Smooth muscle cell (in vitro differentiated cells): ENCODE measurements around the gene MC5R. TPM values are rescaled to one million over a fixed set of nuclear protein-coding genes. Genes with fewer than 3 reads are reported as not detected.

Experiments used
- DNase-seq: peaks from one replicate; lab custom pipeline; 2025; ENCODE audit not compliant: unreplicated experiment; lab: John Stamatoyannopoulos, UW
- H2AFZ ChIP-seq: fragments of 200-600 bp; sonication (generic); 2 replicates; pipeline ENCODE4 v1.6.0; 2016; ENCODE audit warnings: antibody characterized with exemption, low read depth, mild to moderate bottlenecking
- H3F3A ChIP-seq: fragments of 200-600 bp; sonication (generic); 2 replicates; pipeline ENCODE4 v1.6.0; 2017; ENCODE audit warnings: antibody characterized with exemption, low read depth
- H3K27ac ChIP-seq: fragments of 200-600 bp; sonication (generic); 2 replicates; pipeline ENCODE4 v1.5.1; 2016; ENCODE audit warnings: low read depth, mild to moderate bottlenecking
- H3K27me3 ChIP-seq: fragments of 200-600 bp; sonication (generic); 2 replicates; pipeline ENCODE4 v1.6.1; 2016; ENCODE audit warnings: low read depth, mild to moderate bottlenecking
- H3K36me3 ChIP-seq: fragments of 200-600 bp; sonication (generic); 2 replicates; pipeline ENCODE4 v1.5.1; 2016; ENCODE audit warnings: low read depth
- H3K4me1 ChIP-seq: fragments of 200-600 bp; sonication (generic); 2 replicates; pipeline ENCODE4 v1.5.1; 2016; ENCODE audit warnings: low read depth
- H3K4me2 ChIP-seq: fragments of 200-600 bp; sonication (generic); 2 replicates; pipeline ENCODE4 v1.6.0; 2016; ENCODE audit warnings: mild to moderate bottlenecking
- H3K4me3 ChIP-seq: fragments of 200-600 bp; sonication (generic); 2 replicates; pipeline ENCODE4 v1.5.1; 2016; ENCODE audit warnings: mild to moderate bottlenecking
- H3K79me2 ChIP-seq: fragments of 200-600 bp; sonication (generic); 2 replicates; pipeline ENCODE4 v1.6.0; 2016; ENCODE audit warnings: low read depth, mild to moderate bottlenecking
- H3K9ac ChIP-seq: fragments of 200-600 bp; sonication (generic); 2 replicates; pipeline ENCODE4 v1.6.0; 2016; ENCODE audit warnings: low read depth
- H3K9me3 ChIP-seq: fragments of 200-600 bp; sonication (generic); replicated peaks from 2 replicates; pipeline ENCODE4 v1.5.1; 2016; ENCODE audit warnings: low read depth
- H4K20me1 ChIP-seq: fragments of 200-600 bp; sonication (generic); 2 replicates; pipeline ENCODE4 v1.6.0; 2016; ENCODE audit warnings: low read depth
- CTCF ChIP-seq: fragments of 200-600 bp; sonication (generic); IDR thresholded peaks from 2 replicates; pipeline ENCODE4 v1.5.1; 2017; ENCODE audit warnings: borderline replicate concordance, mild to moderate bottlenecking, antibody characterized with exemption; ENCODE audit not compliant: insufficient read depth, poor library complexity, severe bottlenecking
- WGBS: methylation state at CpG from one replicate; pipeline ENCODE4 v1.1.7; 2016; ENCODE audit warnings: low lambda C conversion rate; 5-methylcytosine and 5-hydroxymethylcytosine counted together
- polyA plus RNA-seq: library from polyadenylated mRNA; unstranded; fragments of >200 nt; fragmentation: Nextera tagmentation; extraction: Ambion mirVana; gene quantifications from 2 replicates; pipeline ENCODE4 v1.2.1, GENCODE V29; 2016
- total RNA-seq: library from RNA; depleted of rRNA; stranded (reverse); fragments of >200 nt; gene quantifications from 2 replicates; pipeline ENCODE4 v1.2.3, GENCODE V29; 2014

MC5R gene
- total RNA-seq (not detected in 2 replicates), polyA plus RNA-seq (not detected in 2 replicates)

GRCh38 chr18:13823707-13824395, at the start of gene MC5R:
Gene MC5R (plus strand): TSS chr18:13824149. CDS start chr18:13825766, 1,617 bp downstream.
- Histone ChIP-seq H3K9ac (no peak within 1 kb of the TSS), H3K4me1 (no peaks in the 10 kb centered on the region), H3K36me3 (no peaks in the 10 kb centered on the region), H3K27ac (no peak within 1 kb of the TSS), H3K27me3 (peaks cover 35% of the 10 kb centered on the region), H4K20me1 (no peaks in the 10 kb centered on the region), H3K4me2 (peak within 1 kb of the TSS; percentile 90), H2AFZ (peak within 1 kb of the TSS; percentile 46), H3F3A (no peaks in the 10 kb centered on the region), H3K4me3 (peak within 1 kb of the TSS; percentile 51), H3K79me2 (no peaks in the 10 kb centered on the region), H3K9me3 (no peaks in the 10 kb centered on the region)
- TF ChIP-seq CTCF = peak; percentile 95
- 4% methylated on average over 49 of the region's 54 CpGs for WGBS
- peak; percentile 24 for DNase-seq

DNA sequence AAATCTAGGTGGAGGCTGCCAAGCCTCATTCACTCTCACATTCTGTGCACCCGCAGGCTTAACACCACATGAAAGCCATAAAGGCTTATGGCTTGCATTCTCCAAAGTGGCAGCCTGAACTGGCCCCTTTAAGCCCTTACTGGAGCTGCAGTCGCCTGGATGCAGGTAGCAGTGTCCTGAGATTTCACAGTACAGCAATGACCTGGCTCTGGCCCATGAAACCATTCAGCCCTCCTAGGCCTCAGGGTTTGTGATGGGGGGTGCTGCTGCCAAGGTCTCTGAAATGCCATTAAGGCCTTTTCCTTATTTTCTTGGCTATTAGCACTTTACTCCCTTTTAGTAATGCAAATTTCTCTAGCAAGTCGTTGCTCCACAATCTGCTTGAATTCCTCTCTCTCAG, 48.9 kb upstream of the MC5R start:
- H3K27ac ChIP-seq = no peak overlapping the region
- H3K79me2 ChIP-seq = no peaks in the 10 kb centered on the region
- 43% methylated on average over 3 of the region's 3 CpGs for WGBS
- DNase-seq = no peak
- no peaks in the 10 kb centered on the region for H3K36me3 ChIP-seq
- no peaks in the 10 kb centered on the region for H3K27me3 ChIP-seq
- no peak for TF ChIP-seq CTCF
- H3K4me1 ChIP-seq = no peaks in the 10 kb centered on the region
- H3F3A ChIP-seq = no peaks in the 10 kb centered on the region
- no peak overlapping the region for H3K4me3 ChIP-seq
- no peaks in the 10 kb centered on the region for H4K20me1 ChIP-seq
- no peak overlapping the region for H3K4me2 ChIP-seq
- H2AFZ ChIP-seq = no peak overlapping the region
- no peak overlapping the region for H3K9ac ChIP-seq
- no peaks in the 10 kb centered on the region for H3K9me3 ChIP-seq

GRCh38 chr18:13791181-13791580, 32.8 kb upstream of the MC5R start:
- H3K9ac ChIP-seq = no peak overlapping the region
- no peak for TF ChIP-seq CTCF
- DNase-seq = no peak
- H3K27me3 ChIP-seq = peaks cover 4% of the 10 kb centered on the region
- no peaks in the 10 kb centered on the region for H3F3A ChIP-seq
- no peak overlapping the region for H3K4me2 ChIP-seq
- H2AFZ ChIP-seq = no peak overlapping the region
- no peak overlapping the region for H3K27ac ChIP-seq
- H3K9me3 ChIP-seq = no peaks in the 10 kb centered on the region
- H3K79me2 ChIP-seq = no peaks in the 10 kb centered on the region
- 38% methylated on average over 7 of the region's 7 CpGs for WGBS
- no peaks in the 10 kb centered on the region for H4K20me1 ChIP-seq
- no peak overlapping the region for H3K4me3 ChIP-seq
- no peaks in the 10 kb centered on the region for H3K4me1 ChIP-seq
- no peaks in the 10 kb centered on the region for H3K36me3 ChIP-seq

DNA sequence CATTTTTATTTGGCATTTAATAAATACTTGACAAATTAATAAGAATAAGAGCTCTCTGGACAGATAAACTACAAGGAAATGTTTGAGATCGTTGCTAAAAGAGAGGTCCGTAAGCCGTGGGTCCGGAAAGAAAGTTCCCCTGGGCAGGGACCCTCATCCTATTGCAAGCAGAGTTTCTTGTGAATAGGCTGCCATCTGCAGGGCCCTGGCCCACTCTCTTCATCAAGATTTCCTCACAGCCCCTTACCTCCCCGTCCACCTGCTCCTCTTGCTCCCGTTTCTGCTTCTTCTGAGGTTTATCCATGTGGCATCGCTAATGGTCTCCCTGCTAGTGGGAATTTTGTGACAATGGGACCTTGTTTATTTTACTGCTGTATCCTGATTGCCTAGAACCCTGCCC, 30.1 kb upstream of the MC5R start:
- TF ChIP-seq CTCF = no peak
- H3K4me1 ChIP-seq = no peaks in the 10 kb centered on the region
- peaks cover 8% of the 10 kb centered on the region for H3K27me3 ChIP-seq
- 63% methylated on average over 7 of the region's 7 CpGs for WGBS
- H3K4me3 ChIP-seq = no peak overlapping the region
- no peaks in the 10 kb centered on the region for H3K79me2 ChIP-seq
- no peaks in the 10 kb centered on the region for H3F3A ChIP-seq
- H3K4me2 ChIP-seq = no peak overlapping the region
- H3K27ac ChIP-seq = no peak overlapping the region
- H2AFZ ChIP-seq = no peak overlapping the region
- H3K36me3 ChIP-seq = no peaks in the 10 kb centered on the region
- H4K20me1 ChIP-seq = no peaks in the 10 kb centered on the region
- H3K9ac ChIP-seq = no peak overlapping the region
- H3K9me3 ChIP-seq = no peaks in the 10 kb centered on the region
- DNase-seq = no peak
